ENCODE results near the gene IKZF3.

DNA sequence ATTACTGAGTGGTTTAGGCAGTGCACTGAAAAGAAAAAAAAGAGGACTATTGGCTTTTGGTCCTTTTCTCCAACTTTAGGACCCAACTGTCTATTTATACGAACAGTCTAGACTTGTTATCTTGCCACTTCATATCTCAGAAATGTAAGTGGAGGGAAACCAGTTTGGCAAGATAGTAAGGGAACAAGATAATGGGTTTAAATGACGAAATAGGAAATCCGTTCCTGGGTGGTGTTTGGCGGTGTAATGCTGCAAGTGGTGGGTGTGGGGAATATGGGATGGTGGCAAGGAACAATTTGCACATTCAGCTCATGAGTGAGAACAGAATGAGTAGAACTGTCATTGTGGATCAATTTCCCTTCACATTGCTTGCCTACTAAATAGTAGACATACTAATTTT, 81.6 kb downstream of the IKZF3 start:
- TF ChIP-seq, protein P1, sequence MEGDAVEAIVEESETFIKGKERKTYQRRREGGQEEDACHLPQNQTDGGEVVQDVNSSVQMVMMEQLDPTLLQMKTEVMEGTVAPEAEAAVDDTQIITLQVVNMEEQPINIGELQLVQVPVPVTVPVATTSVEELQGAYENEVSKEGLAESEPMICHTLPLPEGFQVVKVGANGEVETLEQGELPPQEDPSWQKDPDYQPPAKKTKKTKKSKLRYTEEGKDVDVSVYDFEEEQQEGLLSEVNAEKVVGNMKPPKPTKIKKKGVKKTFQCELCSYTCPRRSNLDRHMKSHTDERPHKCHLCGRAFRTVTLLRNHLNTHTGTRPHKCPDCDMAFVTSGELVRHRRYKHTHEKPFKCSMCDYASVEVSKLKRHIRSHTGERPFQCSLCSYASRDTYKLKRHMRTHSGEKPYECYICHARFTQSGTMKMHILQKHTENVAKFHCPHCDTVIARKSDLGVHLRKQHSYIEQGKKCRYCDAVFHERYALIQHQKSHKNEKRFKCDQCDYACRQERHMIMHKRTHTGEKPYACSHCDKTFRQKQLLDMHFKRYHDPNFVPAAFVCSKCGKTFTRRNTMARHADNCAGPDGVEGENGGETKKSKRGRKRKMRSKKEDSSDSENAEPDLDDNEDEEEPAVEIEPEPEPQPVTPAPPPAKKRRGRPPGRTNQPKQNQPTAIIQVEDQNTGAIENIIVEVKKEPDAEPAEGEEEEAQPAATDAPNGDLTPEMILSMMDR (IDR thresholded peaks at IDR 0.05; ENCODE audit: low read depth, low read length), result no peak
- no peak for TF ChIP-seq EZH2phosphoT487 (IDR thresholded peaks at IDR 0.05; ENCODE audit: low read depth)
